Measurements from ENCODE around the gene MBP.

The MBP gene

GRCh38 chr18:77015169-77015568 lies 117.4 kb downstream of the MBP start:
- Histone ChIP-seq H3K9me3 (ENCODE audit: control insufficient read depth in 5 of 5, low read length in 5 of 5) (no peaks in the 10 kb centered on the region), H3K36me3 (ENCODE audit: control insufficient read depth in 5 of 5, insufficient read depth in 5 of 5, low read length in 5 of 5) (peaks cover 0 to 25% (median 8%) of the 10 kb centered on the region in 5 donors), H3K4me3 (ENCODE audit: low read depth in 1 of 5, low read length in 5 of 5) (no peak overlapping the region), H3K9ac (ENCODE audit: low read length in 5 of 5) (no peak overlapping the region), H3K27me3 (ENCODE audit: control insufficient read depth in 5 of 5, insufficient read depth in 4 of 5, low read length in 5 of 5) (no peaks in the 10 kb centered on the region), H3K4me1 (ENCODE audit: control insufficient read depth in 5 of 5, insufficient read depth in 5 of 5, low read length in 5 of 5) (peaks cover 3 to 16% (median 14%) of the 10 kb centered on the region in 5 donors), H3K27ac (ENCODE audit: low read depth, low read length) (no peak overlapping the region)

GRCh38 chr18:77014538-77014937 lies 118.0 kb downstream of the MBP start:
- H3K9me3 ChIP-seq (ENCODE audit: control insufficient read depth in 5 of 5, low read length in 5 of 5), result no peaks in the 10 kb centered on the region
- H3K4me1 ChIP-seq (ENCODE audit: control insufficient read depth in 5 of 5, insufficient read depth in 5 of 5, low read length in 5 of 5), result peaks cover 3 to 16% (median 14%) of the 10 kb centered on the region in 5 donors
- H3K9ac ChIP-seq (ENCODE audit: low read length in 5 of 5), result no peak overlapping the region
- H3K27ac ChIP-seq (ENCODE audit: low read depth, low read length), result no peak overlapping the region
- no peak overlapping the region for H3K4me3 ChIP-seq (ENCODE audit: low read depth in 1 of 5, low read length in 5 of 5)
- H3K36me3 ChIP-seq (ENCODE audit: control insufficient read depth in 5 of 5, insufficient read depth in 5 of 5, low read length in 5 of 5), result peaks cover 0 to 24% (median 8%) of the 10 kb centered on the region in 5 donors
- no peaks in the 10 kb centered on the region for H3K27me3 ChIP-seq (ENCODE audit: control insufficient read depth in 5 of 5, insufficient read depth in 4 of 5, low read length in 5 of 5)

GRCh38 chr18:77013811-77014521 lies 118.6 kb downstream of the MBP start:
- H3K9ac ChIP-seq (ENCODE audit: low read length in 5 of 5), result peak overlapping the region in 1 of 5 donors; percentile 27
- H3K27ac ChIP-seq (ENCODE audit: low read depth, low read length), result no peak overlapping the region
- peaks cover 0 to 26% (median 12%) of the 10 kb centered on the region in 5 donors for H3K36me3 ChIP-seq (ENCODE audit: control insufficient read depth in 5 of 5, insufficient read depth in 5 of 5, low read length in 5 of 5)
- H3K27me3 ChIP-seq (ENCODE audit: control insufficient read depth in 5 of 5, insufficient read depth in 4 of 5, low read length in 5 of 5), result no peaks in the 10 kb centered on the region
- no peaks in the 10 kb centered on the region for H3K9me3 ChIP-seq (ENCODE audit: control insufficient read depth in 5 of 5, low read length in 5 of 5)
- peak overlapping the region in 1 of 5 donors; percentile 19 for H3K4me3 ChIP-seq (ENCODE audit: low read depth in 1 of 5, low read length in 5 of 5)
- H3K4me1 ChIP-seq (ENCODE audit: control insufficient read depth in 5 of 5, insufficient read depth in 5 of 5, low read length in 5 of 5), result peaks cover 3 to 16% (median 14%) of the 10 kb centered on the region in 5 donors

- Histone ChIP-seq H3K27me3 (ENCODE audit: control insufficient read depth in 5 of 5, insufficient read depth in 4 of 5, low read length in 5 of 5) (peaks cover 0 to 3% (median 0%) of the 10 kb centered on the region in 5 donors), H3K9me3 (ENCODE audit: control insufficient read depth in 5 of 5, low read length in 5 of 5) (no peaks in the 10 kb centered on the region), H3K9ac (ENCODE audit: low read length in 5 of 5) (no peak overlapping the region), H3K4me3 (ENCODE audit: low read depth in 1 of 5, low read length in 5 of 5) (no peak overlapping the region), H3K27ac (ENCODE audit: low read depth, low read length) (no peak overlapping the region), H3K36me3 (ENCODE audit: control insufficient read depth in 5 of 5, insufficient read depth in 5 of 5, low read length in 5 of 5) (peaks cover 0 to 28% (median 15%) of the 10 kb centered on the region in 5 donors), H3K4me1 (ENCODE audit: control insufficient read depth in 5 of 5, insufficient read depth in 5 of 5, low read length in 5 of 5) (peaks cover 3 to 16% (median 14%) of the 10 kb centered on the region in 5 donors)
Observed at GRCh38 chr18:77012806-77013541, 119.6 kb downstream of the MBP start.

GRCh38 chr18:77012120-77012519 lies 120.5 kb downstream of the MBP start:
- Histone ChIP-seq H3K4me1 (ENCODE audit: control insufficient read depth in 5 of 5, insufficient read depth in 5 of 5, low read length in 5 of 5) (peaks cover 3 to 20% (median 14%) of the 10 kb centered on the region in 5 donors), H3K9ac (ENCODE audit: low read length in 5 of 5) (no peak overlapping the region), H3K36me3 (ENCODE audit: control insufficient read depth in 5 of 5, insufficient read depth in 5 of 5, low read length in 5 of 5) (peaks cover 0 to 27% (median 15%) of the 10 kb centered on the region in 5 donors), H3K9me3 (ENCODE audit: control insufficient read depth in 5 of 5, low read length in 5 of 5) (no peaks in the 10 kb centered on the region), H3K4me3 (ENCODE audit: low read depth in 1 of 5, low read length in 5 of 5) (no peak overlapping the region), H3K27me3 (ENCODE audit: control insufficient read depth in 5 of 5, insufficient read depth in 4 of 5, low read length in 5 of 5) (peaks cover 0 to 8% (median 0%) of the 10 kb centered on the region in 5 donors), H3K27ac (ENCODE audit: low read depth, low read length) (no peak overlapping the region)

GRCh38 chr18:77009675-77010074 lies 122.9 kb downstream of the MBP start:
- Histone ChIP-seq H3K27me3 (ENCODE audit: control insufficient read depth in 5 of 5, insufficient read depth in 4 of 5, low read length in 5 of 5) (peaks cover 0 to 9% (median 0%) of the 10 kb centered on the region in 5 donors), H3K9ac (ENCODE audit: low read length in 5 of 5) (no peak overlapping the region), H3K9me3 (ENCODE audit: control insufficient read depth in 5 of 5, low read length in 5 of 5) (no peaks in the 10 kb centered on the region), H3K27ac (ENCODE audit: low read depth, low read length) (no peak overlapping the region), H3K4me3 (ENCODE audit: low read depth in 1 of 5, low read length in 5 of 5) (no peak overlapping the region), H3K4me1 (ENCODE audit: control insufficient read depth in 5 of 5, insufficient read depth in 5 of 5, low read length in 5 of 5) (peaks cover 3 to 42% (median 18%) of the 10 kb centered on the region in 5 donors), H3K36me3 (ENCODE audit: control insufficient read depth in 5 of 5, insufficient read depth in 5 of 5, low read length in 5 of 5) (peaks cover 0 to 17% (median 6%) of the 10 kb centered on the region in 5 donors)

- no peak overlapping the region for H3K27ac ChIP-seq (ENCODE audit: low read depth, low read length)
- H3K36me3 ChIP-seq (ENCODE audit: control insufficient read depth in 5 of 5, insufficient read depth in 5 of 5, low read length in 5 of 5), result peaks cover 0 to 17% (median 6%) of the 10 kb centered on the region in 5 donors
- H3K4me1 ChIP-seq (ENCODE audit: control insufficient read depth in 5 of 5, insufficient read depth in 5 of 5, low read length in 5 of 5), result peaks cover 1 to 34% (median 11%) of the 10 kb centered on the region in 5 donors
- H3K27me3 ChIP-seq (ENCODE audit: control insufficient read depth in 5 of 5, insufficient read depth in 4 of 5, low read length in 5 of 5), result peaks cover 0 to 9% (median 0%) of the 10 kb centered on the region in 5 donors
- H3K4me3 ChIP-seq (ENCODE audit: low read depth in 1 of 5, low read length in 5 of 5), result no peak overlapping the region
- no peak overlapping the region for H3K9ac ChIP-seq (ENCODE audit: low read length in 5 of 5)
- H3K9me3 ChIP-seq (ENCODE audit: control insufficient read depth in 5 of 5, low read length in 5 of 5), result no peaks in the 10 kb centered on the region
Observed at GRCh38 chr18:77008576-77009315, 123.8 kb downstream of the MBP start.

- peaks cover 0 to 17% (median 6%) of the 10 kb centered on the region in 5 donors for H3K36me3 ChIP-seq (ENCODE audit: control insufficient read depth in 5 of 5, insufficient read depth in 5 of 5, low read length in 5 of 5)
- no peak overlapping the region for H3K9ac ChIP-seq (ENCODE audit: low read length in 5 of 5)
- peaks cover 0 to 26% (median 11%) of the 10 kb centered on the region in 5 donors for H3K4me1 ChIP-seq (ENCODE audit: control insufficient read depth in 5 of 5, insufficient read depth in 5 of 5, low read length in 5 of 5)
- H3K9me3 ChIP-seq (ENCODE audit: control insufficient read depth in 5 of 5, low read length in 5 of 5), result no peaks in the 10 kb centered on the region
- peaks cover 0 to 9% (median 0%) of the 10 kb centered on the region in 5 donors for H3K27me3 ChIP-seq (ENCODE audit: control insufficient read depth in 5 of 5, insufficient read depth in 4 of 5, low read length in 5 of 5)
- H3K4me3 ChIP-seq (ENCODE audit: low read depth in 1 of 5, low read length in 5 of 5), result no peak overlapping the region
- H3K27ac ChIP-seq (ENCODE audit: low read depth, low read length), result no peak overlapping the region
Observed at GRCh38 chr18:77008006-77008405, 124.6 kb downstream of the MBP start.

- Histone ChIP-seq H3K36me3 (ENCODE audit: control insufficient read depth in 5 of 5, insufficient read depth in 5 of 5, low read length in 5 of 5) (peaks cover 0 to 17% (median 6%) of the 10 kb centered on the region in 5 donors), H3K4me1 (ENCODE audit: control insufficient read depth in 5 of 5, insufficient read depth in 5 of 5, low read length in 5 of 5) (peaks cover 0 to 26% (median 11%) of the 10 kb centered on the region in 5 donors), H3K27ac (ENCODE audit: low read depth, low read length) (no peak overlapping the region), H3K4me3 (ENCODE audit: low read depth in 1 of 5, low read length in 5 of 5) (no peak overlapping the region), H3K9me3 (ENCODE audit: control insufficient read depth in 5 of 5, low read length in 5 of 5) (no peaks in the 10 kb centered on the region), H3K9ac (ENCODE audit: low read length in 5 of 5) (no peak overlapping the region), H3K27me3 (ENCODE audit: control insufficient read depth in 5 of 5, insufficient read depth in 4 of 5, low read length in 5 of 5) (peaks cover 0 to 9% (median 0%) of the 10 kb centered on the region in 5 donors)
Observed at GRCh38 chr18:77007251-77007650, 125.3 kb downstream of the MBP start.

Data from subcutaneous abdominal adipose tissue (tissue), 5 donors.